Iris pigment epithelial cell (primary cell): ENCODE results near the gene RALGAPA2.

Source experiments
- DNase-seq: peaks from one replicate; pipeline ENCODE4 v3.0.0-alpha.2; 2011; ENCODE audit warnings: low read depth

RALGAPA2 gene

GRCh38 chr20:20404633-20405032, 307.8 kb downstream of the RALGAPA2 start:
- no peak for DNase-seq

GRCh38 chr20:20401991-20402390, 310.5 kb downstream of the RALGAPA2 start:
- DNase-seq, result no peak

GRCh38 chr20:20399531-20400500, 312.6 kb downstream of the RALGAPA2 start:
- no peak for DNase-seq

- no peak for DNase-seq
These were observed 314.3 kb downstream of the RALGAPA2 start for GRCh38 chr20:20398123-20398522.

GRCh38 chr20:20396794-20397193, 315.6 kb downstream of the RALGAPA2 start:
- DNase-seq, result no peak

GRCh38 chr20:20395903-20396568, 316.4 kb downstream of the RALGAPA2 start:
- no peak for DNase-seq

- no peak for DNase-seq
These were observed 317.4 kb downstream of the RALGAPA2 start for GRCh38 chr20:20395087-20395486.

GRCh38 chr20:20393207-20394120, 319.0 kb downstream of the RALGAPA2 start:
- peak; percentile 13 for DNase-seq

- no peak for DNase-seq
These were observed 320.7 kb downstream of the RALGAPA2 start for GRCh38 chr20:20391766-20392165.

- no peak for DNase-seq
These were observed 321.3 kb downstream of the RALGAPA2 start for GRCh38 chr20:20391115-20391514.

- no peak for DNase-seq
These were observed 322.1 kb downstream of the RALGAPA2 start for GRCh38 chr20:20390393-20390792.

- DNase-seq, result no peak
These were observed 326.3 kb downstream of the RALGAPA2 start for GRCh38 chr20:20386192-20386591.

GRCh38 chr20:20375862-20376261, 336.6 kb downstream of the RALGAPA2 start:
- no peak for DNase-seq

GRCh38 chr20:20373091-20373571, 339.3 kb downstream of the RALGAPA2 start:
- no peak for DNase-seq

- DNase-seq, result no peak
These were observed 340.8 kb downstream of the RALGAPA2 start for GRCh38 chr20:20371681-20372080.

- no peak for DNase-seq
These were observed 341.4 kb downstream of the RALGAPA2 start for GRCh38 chr20:20371083-20371482.

- no peak for DNase-seq
These were observed 342.3 kb downstream of the RALGAPA2 start for GRCh38 chr20:20370094-20370575.

GRCh38 chr20:20369250-20370093, 343.0 kb downstream of the RALGAPA2 start:
- DNase-seq, result no peak

- DNase-seq, result no peak
These were observed 343.8 kb downstream of the RALGAPA2 start for GRCh38 chr20:20368418-20369249.
